IMR-90 (cell line): Measurements from ENCODE around the gene CBS. TPM values are rescaled to one million over a fixed set of nuclear protein-coding genes. Genes with fewer than 3 reads are reported as not detected.
"Not testable (repeated sequence)": the region's sequence is repeated elsewhere in the genome, so short reads cannot be mapped to it uniquely, and the experiment has no call there.

Experiments used
- ATAC-seq: fragments of 200-7000 bp; cut with Tn5 transposase; 2 replicates; pipeline ENCODE4 v1.9.1; 2020; ENCODE audit warnings: low read depth, mild to moderate bottlenecking, moderate library complexity
- BruUV-seq: library from RNA; stranded (reverse); fragments of 400-500 nt; replicated peaks from 2 replicates; lab custom pipeline; 2021; lab: Mats Ljungman, UMichigan
- CTCF ChIA-PET: fragments of 300-600 bp; formaldehyde crosslinking; extraction: SDS; loops from one replicate; lab custom pipeline; 2021; ENCODE audit warnings: antibody characterized with exemption; lab: Yijun Ruan, JAX
- POLR2A ChIA-PET: fragments of 300-600 bp; sonication (Branson Sonifier 250); formaldehyde crosslinking; loops from one replicate; lab custom pipeline; 2022; ENCODE audit warnings: antibody characterized with exemption; ENCODE audit not compliant: unreplicated experiment; lab: Charles Lee
- DNase-seq: peaks from one replicate; pipeline ENCODE4 v3.0.0; 2013
- H2AFZ ChIP-seq: replicated peaks from 2 replicates; pipeline ENCODE3; 2013; ENCODE audit warnings: low read length, mild to moderate bottlenecking; ENCODE audit not compliant: poor library complexity
- H2AK5ac ChIP-seq: 2 replicates; pipeline ENCODE4 v1.6.1; 2013; ENCODE audit warnings: low read depth, low read length, inconsistent platforms
- H2AK9ac ChIP-seq: replicated peaks from 2 replicates; pipeline ENCODE3; 2013; ENCODE audit warnings: mild to moderate bottlenecking, low read depth, low read length, moderate library complexity; ENCODE audit not compliant: poor library complexity
- H2BK120ac ChIP-seq: 2 replicates; pipeline ENCODE4 v1.6.1; 2013; ENCODE audit warnings: low read depth, low read length, inconsistent platforms
- H2BK15ac ChIP-seq: 3 replicates; pipeline ENCODE4 v1.6.1; 2013; ENCODE audit warnings: low read depth, low read length, inconsistent platforms
- H2BK20ac ChIP-seq: 2 replicates; pipeline ENCODE4 v1.6.1; 2013; ENCODE audit warnings: low read depth, mild to moderate bottlenecking, inconsistent platforms, low read length, moderate library complexity
- H2BK5ac ChIP-seq: 2 replicates; pipeline ENCODE4 v1.6.1; 2013; ENCODE audit warnings: mild to moderate bottlenecking, low read depth, low read length, inconsistent platforms; ENCODE audit not compliant: poor library complexity, severe bottlenecking
- H3K14ac ChIP-seq: replicated peaks from 2 replicates; pipeline ENCODE4 v1.6.1; 2013; ENCODE audit warnings: low read depth, low read length, inconsistent platforms
- H3K18ac ChIP-seq: 2 replicates; pipeline ENCODE4 v1.6.1; 2013; ENCODE audit warnings: low read depth, low read length, control low read depth
- H3K23ac ChIP-seq: 2 replicates; pipeline ENCODE4 v1.6.1; 2013; ENCODE audit warnings: low read depth, low read length, inconsistent platforms
- H3K27ac ChIP-seq: 2 replicates; pipeline ENCODE4 v1.5.1; 2013; ENCODE audit warnings: mild to moderate bottlenecking, control low read depth, low read length; ENCODE audit not compliant: insufficient read depth
- H3K27me3 ChIP-seq: 2 replicates; pipeline ENCODE4 v1.6.1; 2013; ENCODE audit warnings: low read length; ENCODE audit not compliant: control insufficient read depth, insufficient read depth
- H3K36me3 ChIP-seq: 2 replicates; pipeline ENCODE4 v1.6.1; 2013; ENCODE audit warnings: low read length, mixed read lengths; ENCODE audit not compliant: control insufficient read depth, insufficient read depth
- H3K4ac ChIP-seq: 2 replicates; pipeline ENCODE4 v1.6.1; 2013; ENCODE audit warnings: low read depth, low read length, inconsistent platforms
- H3K4me1 ChIP-seq: 2 replicates; pipeline ENCODE4 v1.6.1; 2013; ENCODE audit warnings: low read length, mixed read lengths; ENCODE audit not compliant: control insufficient read depth, insufficient read depth
- H3K4me2 ChIP-seq: 2 replicates; pipeline ENCODE4 v1.6.1; 2013; ENCODE audit warnings: low read depth, mild to moderate bottlenecking, control low read depth, low read length, moderate library complexity
- H3K4me3 ChIP-seq: 2 replicates; pipeline ENCODE4 v1.5.1; 2013; ENCODE audit warnings: low read depth, mild to moderate bottlenecking, control low read depth, low read length, moderate library complexity; ENCODE audit not compliant: insufficient read depth
- H3K56ac ChIP-seq: 2 replicates; pipeline ENCODE4 v1.6.1; 2013; ENCODE audit warnings: low read length, inconsistent platforms; ENCODE audit not compliant: insufficient read depth; ENCODE audit errors: extremely low read depth
- H3K79me1 ChIP-seq, 2 experiments: 2 replicates each; pipeline ENCODE4 v1.6.1; 2013; ENCODE audit warnings: low read length in 2 of 2, inconsistent platforms in 1 of 2, low read depth in 1 of 2
- H3K9ac ChIP-seq: 2 replicates; pipeline ENCODE4 v1.6.1; 2013; ENCODE audit warnings: low read depth, low read length, control low read depth
- H3K9me1 ChIP-seq: 2 replicates; pipeline ENCODE4 v1.6.1; 2013; ENCODE audit warnings: low read length, inconsistent platforms; ENCODE audit not compliant: insufficient read depth
- H3K9me3 ChIP-seq: 2 replicates; pipeline ENCODE4 v1.6.1; 2013; ENCODE audit warnings: low read length; ENCODE audit not compliant: control insufficient read depth, insufficient read depth
- H4K20me1 ChIP-seq: 2 replicates; pipeline ENCODE4 v1.6.1; 2013; ENCODE audit warnings: low read length, inconsistent platforms; ENCODE audit not compliant: insufficient read depth
- H4K5ac ChIP-seq: 2 replicates; pipeline ENCODE4 v1.6.1; 2013; ENCODE audit warnings: mild to moderate bottlenecking, low read depth, low read length, control low read depth
- H4K8ac ChIP-seq, 2 experiments: 2 replicates each; pipeline ENCODE4 v1.6.1; 2013; ENCODE audit warnings: low read depth in 2 of 2, low read length in 2 of 2, control low read depth in 1 of 2, inconsistent platforms in 1 of 2
- H4K91ac ChIP-seq: 2 replicates; pipeline ENCODE4 v1.6.1; 2013; ENCODE audit warnings: low read depth, low read length, inconsistent platforms; ENCODE audit not compliant: insufficient read depth
- WGBS, 2 experiments: methylation state at CpG; one replicate each; pipeline versions ENCODE4 v1.1.5 to v1.1.7; 2013; ENCODE audit warnings: missing lambda C conversion rate in 2 of 2; ENCODE audit not compliant: insufficient read length in 1 of 2; ENCODE audit errors: extremely low coverage in 2 of 2; 5-methylcytosine and 5-hydroxymethylcytosine counted together
- dilution Hi-C: fragments of 300-500 bp; cut with HindIII; formaldehyde crosslinking; loops from one replicate; pipeline ENCODE4 v1.14.3; 2018; ENCODE audit warnings: low sequenced_read_pairs; ENCODE audit not compliant: unreplicated experiment
- in situ Hi-C: fragments of 300-500 bp; cut with MboI; formaldehyde crosslinking; loops from 3 replicates; pipeline ENCODE4 v1.14.3; 2019; ENCODE audit warnings: low sequenced_read_pairs, inconsistent platforms, mixed read lengths
- intact Hi-C: fragments of 100-400 bp; cut with micrococcal nuclease; formaldehyde crosslinking; loops from 2 replicates; pipeline ENCODE4 v1.10.0; 2022
- polyA plus RNA-seq, 3 experiments: library from polyadenylated mRNA; depleted of rRNA; stranded (reverse); fragments of >200 nt; gene quantifications; 2 replicates each; pipeline ENCODE4 v1.2.3, GENCODE V29; 2012; ENCODE audit warnings: low replicate concordance in 1 of 3
- total RNA-seq: library from RNA; depleted of rRNA; stranded (reverse); fragments of >200 nt; gene quantifications from 2 replicates; pipeline ENCODE4 v1.2.3, GENCODE V29; 2012

CBS gene
- total and polyA plus RNA-seq, 2 of the 4 experiments (the other 2 are of a cell fraction), result 38.5 to 54.3 TPM

- BruUV-seq, H2AK5ac ChIP-seq, CTCF ChIA-PET, H3K56ac ChIP-seq, H2BK20ac ChIP-seq, H2BK120ac ChIP-seq, H4K8ac ChIP-seq, H4K20me1 ChIP-seq, H3K9me1 ChIP-seq, H4K91ac ChIP-seq, H2AK9ac ChIP-seq, H3K14ac ChIP-seq, ATAC-seq, dilution Hi-C loops, H3K18ac ChIP-seq, H3K9ac ChIP-seq, intact Hi-C loops, H3K27me3 ChIP-seq, H3K4ac ChIP-seq, POLR2A ChIA-PET, H2AFZ ChIP-seq, H3K4me3 ChIP-seq, H3K9me3 ChIP-seq, in situ Hi-C loops, H4K5ac ChIP-seq, H2BK15ac ChIP-seq, H3K23ac ChIP-seq, H3K27ac ChIP-seq, H3K4me2 ChIP-seq, DNase-seq, H3K79me1 ChIP-seq, H3K36me3 ChIP-seq, H3K4me1 ChIP-seq, H2BK5ac ChIP-seq: not testable (repeated sequence)
- WGBS, 2 experiments, result no CpG with 5 or more reads among the region's 14 CpGs
Observed at GRCh38 chr21:43044547-43044946, 31.1 kb downstream of the CBS start.

GRCh38 chr21:43043291-43043690 is 32.3 kb downstream of the CBS start:
- H3K9ac ChIP-seq, H3K14ac ChIP-seq, H3K23ac ChIP-seq, ATAC-seq, H2AFZ ChIP-seq, H3K4ac ChIP-seq, H2AK9ac ChIP-seq, CTCF ChIA-PET, intact Hi-C loops, POLR2A ChIA-PET, H4K8ac ChIP-seq, H3K4me3 ChIP-seq, H4K91ac ChIP-seq, H2BK120ac ChIP-seq, H3K9me1 ChIP-seq, H3K27ac ChIP-seq, H2BK15ac ChIP-seq, BruUV-seq, in situ Hi-C loops, H3K56ac ChIP-seq, H4K20me1 ChIP-seq, DNase-seq, H3K4me2 ChIP-seq, H3K79me1 ChIP-seq, H3K9me3 ChIP-seq, H4K5ac ChIP-seq, H3K36me3 ChIP-seq, H3K4me1 ChIP-seq, H3K18ac ChIP-seq, H3K27me3 ChIP-seq, H2BK20ac ChIP-seq, H2AK5ac ChIP-seq, H2BK5ac ChIP-seq, dilution Hi-C loops: not testable (repeated sequence)
- WGBS, 2 experiments, result 80% methylated on average over 1 of the region's 14 CpGs; no CpG with 5 or more reads in 1 of the 2 experiments
